Activated T-cell treated with anti-CD3 and anti-CD28 coated beads, Interleukin-2, amount 50 U/mL, for 72 hours (primary cell): ENCODE results near the gene BDH1. TPM values are rescaled to one million over a fixed set of nuclear protein-coding genes. Genes with fewer than 3 reads are reported as not detected.

Experiments used
- ATAC-seq, 2 donors: fragments of 150-1000 bp; cut with Tn5 transposase; replicated peaks in 1 of 2; 2 replicates each; pipeline ENCODE4 v1.10.0; 2021; ENCODE audit warnings: moderate library complexity in 2 of 2, mild to moderate bottlenecking in 1 of 2
- DNase-seq, 2 donors: peaks; one replicate each; pipeline ENCODE4 v3.0.0; 2021 to 2022; ENCODE audit warnings: mixed read lengths in 1 of 2
- H3K27ac Mint-ChIP-seq: one replicate; pipeline ENCODE4 v1.8.0; 2022; ENCODE audit warnings: mild to moderate bottlenecking, moderate library complexity, mixed read lengths
- H3K27me3 Mint-ChIP-seq: one replicate; pipeline ENCODE4 v1.8.0; 2022; ENCODE audit warnings: low read depth, mixed read lengths
- H3K36me3 Mint-ChIP-seq, 2 donors: one replicate each; pipeline ENCODE4 v1.8.0; 2022; ENCODE audit warnings: mixed read lengths in 2 of 2, mild to moderate bottlenecking in 1 of 2; ENCODE audit not compliant: insufficient read depth in 2 of 2
- H3K4me1 Mint-ChIP-seq: one replicate; pipeline ENCODE4 v1.8.0; 2022; ENCODE audit warnings: low read depth, mixed read lengths
- H3K4me3 Mint-ChIP-seq, 2 donors: one replicate each; pipeline ENCODE4 v1.8.0; 2022; ENCODE audit warnings: mild to moderate bottlenecking in 2 of 2, mixed read lengths in 2 of 2, moderate library complexity in 2 of 2
- H3K9me3 Mint-ChIP-seq, 2 donors: one replicate each; pipeline ENCODE4 v1.8.0; 2022; ENCODE audit warnings: mixed read lengths in 2 of 2
- total RNA-seq, 2 donors: library from RNA; stranded (reverse); gene quantifications; one replicate each; pipeline ENCODE4 v1.2.3, GENCODE V29; 2022

The BDH1 gene
- total RNA-seq, 2 donors from 2014 or later = 76.9 to 92.5 TPM

DNA sequence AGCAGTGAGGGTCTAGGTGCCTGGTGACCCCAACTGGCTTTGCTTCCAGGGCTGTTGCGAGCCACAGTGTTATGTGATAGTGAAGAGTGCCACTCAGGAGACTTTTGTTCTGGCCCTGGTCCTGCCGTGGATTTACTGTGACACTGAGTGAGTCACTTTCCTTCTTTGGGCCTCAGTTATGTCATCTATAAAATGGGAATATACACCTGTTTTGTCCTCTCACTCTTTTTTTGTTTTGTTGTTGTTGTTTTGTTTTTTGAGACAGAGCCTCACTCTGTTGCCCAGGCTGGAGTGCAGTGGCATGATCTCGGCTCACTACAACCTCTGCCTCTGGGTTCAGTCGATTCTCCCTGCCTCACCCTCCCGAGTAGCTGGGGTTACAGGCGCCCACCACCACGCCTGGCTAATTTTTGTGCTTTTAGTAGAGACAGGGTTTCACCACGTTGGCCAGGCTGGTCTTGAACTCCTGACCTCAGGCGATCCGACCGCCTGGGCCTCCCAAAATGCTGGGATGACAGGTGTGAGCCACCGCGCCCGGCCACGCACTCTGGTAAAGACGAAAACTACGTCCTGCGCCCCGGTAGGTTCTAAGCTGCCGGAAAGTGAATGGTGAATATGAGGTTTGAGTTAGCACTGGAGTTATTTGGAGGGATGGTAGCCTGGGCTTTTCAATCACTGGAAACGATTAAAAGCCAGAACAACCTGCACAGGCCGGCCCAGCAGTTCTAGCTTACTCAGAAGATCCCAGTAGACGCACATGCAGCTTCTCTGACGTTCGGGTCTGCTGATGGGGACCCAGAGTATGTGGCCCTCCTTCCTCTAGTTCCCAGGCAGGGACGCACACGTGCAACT is 46.6 kb downstream of the BDH1 start:
- peaks cover 5% of the 10 kb centered on the region for H3K4me1 Mint-ChIP-seq
- H3K9me3 Mint-ChIP-seq = no peaks in the 10 kb centered on the region
- DNase-seq (no peak), ATAC-seq (no peak)
- H3K27ac Mint-ChIP-seq = no peak overlapping the region
- H3K4me3 Mint-ChIP-seq = no peak overlapping the region
- no peaks in the 10 kb centered on the region for H3K27me3 Mint-ChIP-seq
- peaks cover 0 to 7% of the 10 kb centered on the region in 2 donors for H3K36me3 Mint-ChIP-seq

- Mint-ChIP-seq H3K4me3 (no peak overlapping the region), H3K9me3 (no peaks in the 10 kb centered on the region), H3K4me1 (peaks cover 5% of the 10 kb centered on the region), H3K27ac (no peak overlapping the region), H3K27me3 (no peaks in the 10 kb centered on the region), H3K36me3 (peaks cover 0 to 5% of the 10 kb centered on the region in 2 donors)
- ATAC-seq (no peak), DNase-seq (no peak)
These were observed 47.3 kb downstream of the BDH1 start for GRCh38 chr3:197508461-197508860.

GRCh38 chr3:197508051-197508451 is 47.7 kb downstream of the BDH1 start:
- no peak overlapping the region for H3K27ac Mint-ChIP-seq

GRCh38 chr3:197507541-197507940 is 48.2 kb downstream of the BDH1 start:
- no peak overlapping the region for H3K4me3 Mint-ChIP-seq
- peaks cover 0 to 5% of the 10 kb centered on the region in 2 donors for H3K36me3 Mint-ChIP-seq
- no peaks in the 10 kb centered on the region for H3K9me3 Mint-ChIP-seq
- no peaks in the 10 kb centered on the region for H3K27me3 Mint-ChIP-seq
- DNase-seq = no peak
- H3K4me1 Mint-ChIP-seq = peaks cover 5% of the 10 kb centered on the region
- ATAC-seq = no peak
- H3K27ac Mint-ChIP-seq = no peak overlapping the region

More at GRCh38 chr3:197508051-197508451, 47.7 kb downstream of the BDH1 start:
- Mint-ChIP-seq H3K4me3 (no peak overlapping the region), H3K9me3 (no peaks in the 10 kb centered on the region), H3K4me1 (peaks cover 5% of the 10 kb centered on the region), H3K27me3 (no peaks in the 10 kb centered on the region), H3K36me3 (peaks cover 0 to 5% of the 10 kb centered on the region in 2 donors)
- DNase-seq (no peak), ATAC-seq (no peak)

DNA sequence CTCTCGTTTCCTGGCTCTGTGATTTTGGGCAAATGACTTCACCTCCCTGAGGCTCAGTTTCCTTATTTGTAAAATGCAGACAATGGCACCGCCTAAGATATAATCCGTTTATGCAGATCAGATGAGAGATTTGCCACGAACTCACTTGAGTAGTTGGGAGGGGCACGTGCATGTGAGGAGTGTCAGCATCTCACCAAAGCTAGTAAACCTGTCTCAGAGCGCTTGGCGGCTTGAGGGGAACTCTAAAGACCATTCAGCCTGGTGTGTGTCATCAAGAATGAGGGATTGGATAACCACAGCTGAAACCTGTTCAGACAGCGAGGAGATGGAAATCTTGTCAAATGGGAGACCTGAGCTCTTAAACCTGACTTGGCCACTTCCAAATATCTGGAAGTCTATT is 48.7 kb downstream of the BDH1 start:
- Mint-ChIP-seq H3K4me1 (peaks cover 5% of the 10 kb centered on the region), H3K4me3 (no peak overlapping the region)
- no peak for ATAC-seq

DNA sequence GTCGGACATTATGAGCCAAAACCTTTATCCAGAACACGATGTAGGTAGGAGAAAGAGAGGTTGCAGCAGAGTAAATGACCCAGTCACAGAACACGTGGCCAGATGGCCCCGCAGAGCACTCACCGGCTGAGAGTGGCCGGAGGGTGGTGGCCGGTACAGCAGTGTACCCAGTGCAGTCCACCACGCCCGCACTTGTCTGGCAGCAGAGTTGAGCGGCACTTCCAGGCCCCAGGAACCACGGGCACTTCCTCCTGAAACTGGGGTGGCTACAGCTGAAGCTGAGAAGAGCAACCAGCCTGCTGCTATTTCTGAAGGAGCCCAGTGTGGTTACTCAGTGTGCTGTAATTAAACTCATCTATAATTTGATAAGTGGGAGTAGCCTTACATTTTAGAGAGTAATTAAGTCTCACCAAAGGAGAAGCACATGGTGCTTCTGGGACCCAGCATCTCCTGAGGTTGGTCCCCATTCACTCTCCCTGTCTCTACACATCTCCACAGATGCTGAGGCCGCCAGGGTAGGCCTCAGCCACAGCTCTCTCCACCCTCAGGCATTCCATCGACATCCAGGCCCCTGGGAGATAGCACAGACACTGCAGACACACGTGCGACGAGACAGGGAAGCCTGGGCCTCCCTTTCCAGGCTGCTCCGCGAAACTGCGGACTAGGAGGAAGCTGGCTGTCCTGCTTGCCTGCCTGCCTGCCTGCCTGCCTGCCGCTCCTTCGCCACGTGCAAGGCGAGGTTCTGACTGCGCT is 49.8 kb downstream of the BDH1 start:
- no peaks in the 10 kb centered on the region for H3K27me3 Mint-ChIP-seq
- H3K4me1 Mint-ChIP-seq = peaks cover 5% of the 10 kb centered on the region
- H3K36me3 Mint-ChIP-seq = peaks cover 0 to 3% of the 10 kb centered on the region in 2 donors
- no peak overlapping the region for H3K4me3 Mint-ChIP-seq
- ATAC-seq (no peak), DNase-seq (no peak)
- no peaks in the 10 kb centered on the region for H3K9me3 Mint-ChIP-seq
- H3K27ac Mint-ChIP-seq = no peak overlapping the region

More for the DNA sequence above, 48.7 kb downstream of the BDH1 start:
- no peak overlapping the region for H3K27ac Mint-ChIP-seq
- H3K9me3 Mint-ChIP-seq = no peaks in the 10 kb centered on the region
- no peaks in the 10 kb centered on the region for H3K27me3 Mint-ChIP-seq
- H3K36me3 Mint-ChIP-seq = peaks cover 0 to 5% of the 10 kb centered on the region in 2 donors
- DNase-seq = no peak

DNA sequence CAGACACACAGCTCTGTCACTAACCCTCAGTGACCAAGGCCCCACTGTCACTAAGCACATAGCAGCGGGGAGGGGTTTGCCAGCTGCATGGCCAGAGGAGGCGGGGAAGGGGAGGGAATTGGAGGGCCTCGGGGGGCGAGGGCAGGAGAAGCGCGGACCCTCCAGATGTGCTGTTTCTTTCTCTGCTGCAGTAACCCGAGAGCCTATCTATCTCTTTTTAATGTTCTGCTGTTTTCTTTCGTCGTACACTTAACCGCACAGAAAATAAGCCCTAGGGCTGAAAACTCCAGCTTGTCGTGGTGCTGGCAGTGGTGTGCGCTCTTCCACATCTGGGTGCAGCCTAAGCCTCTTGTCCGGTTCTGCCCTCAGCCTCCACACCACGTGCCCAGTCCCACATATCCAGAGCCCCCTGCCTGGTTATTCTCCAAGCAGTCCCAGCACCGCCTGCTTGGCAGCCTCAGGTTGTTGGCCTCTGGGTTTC is 51.1 kb downstream of the BDH1 start:
- no peaks in the 10 kb centered on the region for H3K36me3 Mint-ChIP-seq
- no peak for ATAC-seq

GRCh38 chr3:197504229-197504628 is 51.5 kb downstream of the BDH1 start:
- H3K4me1 Mint-ChIP-seq = no peaks in the 10 kb centered on the region
- H3K27ac Mint-ChIP-seq = no peak overlapping the region
- H3K4me3 Mint-ChIP-seq = no peak overlapping the region
- H3K9me3 Mint-ChIP-seq = no peaks in the 10 kb centered on the region
- DNase-seq = no peak
- ATAC-seq = no peak
- no peaks in the 10 kb centered on the region for H3K27me3 Mint-ChIP-seq
- H3K36me3 Mint-ChIP-seq = no peaks in the 10 kb centered on the region

More for the DNA sequence above, 51.1 kb downstream of the BDH1 start:
- Mint-ChIP-seq H3K4me1 (no peaks in the 10 kb centered on the region), H3K27me3 (no peaks in the 10 kb centered on the region), H3K9me3 (no peaks in the 10 kb centered on the region), H3K27ac (no peak overlapping the region), H3K4me3 (no peak overlapping the region)
- no peak for DNase-seq

DNA sequence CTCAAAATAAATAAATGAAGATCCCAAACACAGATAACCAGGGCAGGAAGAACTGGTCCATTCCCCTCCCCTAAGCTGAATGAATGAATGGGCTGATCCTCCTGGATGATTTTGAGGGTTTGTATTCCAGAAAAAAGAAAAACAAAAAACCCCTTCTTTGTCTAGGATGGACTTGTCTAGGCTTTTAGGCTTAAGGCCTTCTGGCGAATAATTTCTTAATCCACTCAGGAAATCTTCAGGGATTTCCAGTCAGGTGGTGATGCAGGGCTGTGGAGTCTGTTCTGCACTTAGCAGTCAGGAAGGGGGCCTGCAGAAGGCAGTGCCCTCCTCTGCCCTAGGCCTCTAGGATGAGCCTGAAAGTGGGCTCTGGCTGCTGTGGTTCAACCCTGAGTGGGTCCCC is 52.1 kb downstream of the BDH1 start:
- no peak for DNase-seq
- Mint-ChIP-seq H3K36me3 (no peaks in the 10 kb centered on the region), H3K27ac (no peak overlapping the region), H3K4me3 (no peak overlapping the region), H3K4me1 (no peaks in the 10 kb centered on the region), H3K9me3 (no peaks in the 10 kb centered on the region), H3K27me3 (no peaks in the 10 kb centered on the region)
- no peak for ATAC-seq

- peak; percentile 62 to 66 for DNase-seq
- H3K4me3 Mint-ChIP-seq = no peak overlapping the region
- H3K36me3 Mint-ChIP-seq = no peaks in the 10 kb centered on the region
- no peaks in the 10 kb centered on the region for H3K4me1 Mint-ChIP-seq
- H3K27ac Mint-ChIP-seq = no peak overlapping the region
- H3K9me3 Mint-ChIP-seq = no peaks in the 10 kb centered on the region
- peak; percentile 84 to 86 for ATAC-seq
- H3K27me3 Mint-ChIP-seq = no peaks in the 10 kb centered on the region
These were observed 53.7 kb downstream of the BDH1 start for GRCh38 chr3:197501879-197502620.

DNA sequence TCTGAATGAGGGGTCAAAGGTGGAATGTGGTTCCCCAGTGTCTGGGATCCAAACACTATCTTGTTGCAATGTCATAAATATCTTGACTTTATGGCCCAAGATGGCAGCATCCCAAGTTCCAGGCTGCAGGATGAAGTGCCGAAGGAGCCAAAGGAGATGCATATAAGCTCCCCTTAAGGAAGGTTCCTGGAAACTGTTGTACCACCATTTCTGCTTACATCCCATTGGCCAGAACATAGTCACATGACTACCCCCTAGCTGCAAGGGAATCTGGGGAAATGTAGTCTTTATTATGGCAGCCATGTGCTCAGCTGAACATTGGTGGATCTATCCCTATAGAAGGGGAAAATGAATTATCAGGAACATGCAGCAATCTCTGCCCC is 54.3 kb downstream of the BDH1 start:
- no peaks in the 10 kb centered on the region for H3K36me3 Mint-ChIP-seq
- no peaks in the 10 kb centered on the region for H3K4me1 Mint-ChIP-seq
- H3K4me3 Mint-ChIP-seq = no peak overlapping the region
- DNase-seq (no peak), ATAC-seq (peak; percentile 7 to 13)
- no peaks in the 10 kb centered on the region for H3K27me3 Mint-ChIP-seq
- H3K9me3 Mint-ChIP-seq = no peaks in the 10 kb centered on the region
- H3K27ac Mint-ChIP-seq = no peak overlapping the region

GRCh38 chr3:197500812-197501211 is 55.0 kb downstream of the BDH1 start:
- Mint-ChIP-seq H3K27ac (no peak overlapping the region), H3K27me3 (no peaks in the 10 kb centered on the region), H3K36me3 (no peaks in the 10 kb centered on the region), H3K9me3 (no peaks in the 10 kb centered on the region), H3K4me1 (no peaks in the 10 kb centered on the region), H3K4me3 (no peak overlapping the region)
- ATAC-seq = no peak
- no peak for DNase-seq

GRCh38 chr3:197499427-197499826 is 56.3 kb downstream of the BDH1 start:
- no peak for ATAC-seq
- H3K4me1 Mint-ChIP-seq = no peaks in the 10 kb centered on the region
- H3K27ac Mint-ChIP-seq = no peak overlapping the region
- H3K4me3 Mint-ChIP-seq = no peak overlapping the region
- no peaks in the 10 kb centered on the region for H3K9me3 Mint-ChIP-seq
- peaks cover under 1% of the 10 kb centered on the region for H3K27me3 Mint-ChIP-seq
- no peak for DNase-seq
- no peaks in the 10 kb centered on the region for H3K36me3 Mint-ChIP-seq
